Ectodermal cell (in vitro differentiated cells): Measurements from ENCODE around the gene SYTL4.

Experiments used
- H3K27ac ChIP-seq: 2 replicates; pipeline ENCODE4 v1.7.0; 2013; ENCODE audit warnings: mild to moderate bottlenecking, low read depth, low read length; ENCODE audit not compliant: insufficient read depth, poor library complexity, severe bottlenecking
- H3K27me3 ChIP-seq: 2 replicates; pipeline ENCODE4 v1.7.0; 2013; ENCODE audit warnings: mild to moderate bottlenecking, low read length; ENCODE audit not compliant: insufficient read depth, control insufficient read depth, poor library complexity, severe bottlenecking
- H3K36me3 ChIP-seq: one replicate; pipeline ENCODE4 v1.7.0; 2013; ENCODE audit warnings: low read length; ENCODE audit not compliant: control insufficient read depth, insufficient read depth
- H3K4me1 ChIP-seq: one replicate; pipeline ENCODE4 v1.7.0; 2013; ENCODE audit warnings: low read length; ENCODE audit not compliant: control insufficient read depth, insufficient read depth
- H3K4me3 ChIP-seq: 2 replicates; pipeline ENCODE4 v1.7.0; 2013; ENCODE audit warnings: low read depth, low read length, control low read depth; ENCODE audit not compliant: insufficient read depth
- H3K9me3 ChIP-seq: 2 replicates; pipeline ENCODE4 v1.7.0; 2013; ENCODE audit warnings: mild to moderate bottlenecking, low read length, moderate library complexity; ENCODE audit not compliant: control insufficient read depth
- WGBS, 2 experiments: methylation state at CpG; one replicate each; pipeline ENCODE4 v1.1.7; 2013; ENCODE audit warnings: missing lambda C conversion rate in 2 of 2; 5-methylcytosine and 5-hydroxymethylcytosine counted together

SYTL4 gene

GRCh38 chrX:100677611-100678181 lies 54.2 kb downstream of the SYTL4 start:
- H3K27ac ChIP-seq: no peak overlapping the region
- no peaks in the 10 kb centered on the region for H3K27me3 ChIP-seq
- WGBS, 2 experiments: 79 to 91% methylated on average over 5 of the region's 5 CpGs
- no peaks in the 10 kb centered on the region for H3K4me1 ChIP-seq
- no peaks in the 10 kb centered on the region for H3K9me3 ChIP-seq
- H3K36me3 ChIP-seq: no peaks in the 10 kb centered on the region
- no peak overlapping the region for H3K4me3 ChIP-seq

DNA sequence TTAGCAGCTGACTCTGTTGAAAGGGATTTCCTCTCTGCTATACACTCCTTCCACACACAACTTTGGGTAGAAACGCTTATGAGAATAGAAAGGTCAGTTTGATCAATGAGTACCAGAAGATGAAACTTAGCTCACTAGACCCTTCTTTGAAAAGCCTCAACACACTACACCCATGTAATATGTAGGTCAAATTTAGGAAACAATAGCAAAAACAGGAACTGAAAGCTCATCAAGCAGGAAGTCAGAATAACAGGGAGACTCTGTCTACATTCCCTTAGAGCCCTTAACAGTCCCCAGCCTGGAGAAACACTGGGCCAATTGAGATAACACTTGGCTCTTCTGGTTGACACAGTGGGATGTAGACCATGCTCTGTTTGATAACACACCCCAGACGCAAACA lies 57.2 kb downstream of the SYTL4 start:
- no peaks in the 10 kb centered on the region for H3K27me3 ChIP-seq
- H3K4me3 ChIP-seq: no peak overlapping the region
- H3K36me3 ChIP-seq: no peaks in the 10 kb centered on the region
- no peak overlapping the region for H3K27ac ChIP-seq
- H3K9me3 ChIP-seq: no peaks in the 10 kb centered on the region
- WGBS, 2 experiments: 100% methylated on average over 2 of the region's 2 CpGs
- H3K4me1 ChIP-seq: no peaks in the 10 kb centered on the region

- no peaks in the 10 kb centered on the region for H3K9me3 ChIP-seq
- H3K27ac ChIP-seq: no peak overlapping the region
- no peaks in the 10 kb centered on the region for H3K27me3 ChIP-seq
- no peaks in the 10 kb centered on the region for H3K36me3 ChIP-seq
- 86 to 90% methylated on average over 1 to 2 of the region's 3 CpGs for WGBS, 2 experiments
- no peak overlapping the region for H3K4me3 ChIP-seq
- H3K4me1 ChIP-seq: no peaks in the 10 kb centered on the region
Measured at GRCh38 chrX:100673397-100673953, 58.4 kb downstream of the SYTL4 start.

GRCh38 chrX:100672966-100673365 lies 59.0 kb downstream of the SYTL4 start:
- Histone ChIP-seq H3K4me1 (no peaks in the 10 kb centered on the region), H3K9me3 (no peaks in the 10 kb centered on the region), H3K36me3 (no peaks in the 10 kb centered on the region), H3K27ac (no peak overlapping the region), H3K4me3 (no peak overlapping the region), H3K27me3 (no peaks in the 10 kb centered on the region)
- WGBS, 2 experiments: 85 to 87% methylated on average over 3 of the region's 3 CpGs

GRCh38 chrX:100663642-100664041 lies 68.3 kb downstream of the SYTL4 start:
- Histone ChIP-seq H3K4me1 (no peaks in the 10 kb centered on the region), H3K27ac (no peak overlapping the region), H3K4me3 (no peak overlapping the region), H3K36me3 (no peaks in the 10 kb centered on the region), H3K9me3 (no peaks in the 10 kb centered on the region), H3K27me3 (no peaks in the 10 kb centered on the region)
- 69 to 86% methylated on average over 2 of the region's 2 CpGs for WGBS, 2 experiments

GRCh38 chrX:100662796-100663195 lies 69.1 kb downstream of the SYTL4 start:
- 91 to 93% methylated on average over 4 of the region's 4 CpGs for WGBS, 2 experiments
- Histone ChIP-seq H3K27ac (no peak overlapping the region), H3K27me3 (no peaks in the 10 kb centered on the region), H3K36me3 (no peaks in the 10 kb centered on the region), H3K9me3 (no peaks in the 10 kb centered on the region), H3K4me3 (no peak overlapping the region), H3K4me1 (no peaks in the 10 kb centered on the region)

DNA sequence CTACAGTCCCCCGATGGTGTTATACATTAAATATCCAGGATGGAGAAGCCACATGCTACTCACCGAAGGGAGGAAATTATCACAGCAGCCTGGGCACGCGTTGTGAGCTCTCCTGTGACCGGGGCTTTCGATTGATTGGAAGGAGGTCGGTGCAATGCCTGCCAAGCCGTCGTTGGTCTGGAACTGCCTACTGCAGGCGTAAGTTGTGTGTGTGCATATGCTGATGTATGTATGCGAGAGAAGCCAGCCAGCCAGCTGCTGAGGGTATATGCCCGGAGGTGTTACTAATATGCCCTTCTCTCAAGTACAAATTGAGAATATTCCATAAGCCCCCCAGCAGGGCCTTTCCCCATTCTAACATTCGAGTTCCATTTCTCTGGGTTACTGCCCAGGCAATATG lies 69.8 kb downstream of the SYTL4 start:
- Histone ChIP-seq H3K4me3 (no peak overlapping the region), H3K36me3 (no peaks in the 10 kb centered on the region), H3K9me3 (no peaks in the 10 kb centered on the region), H3K27me3 (no peaks in the 10 kb centered on the region), H3K27ac (no peak overlapping the region), H3K4me1 (no peaks in the 10 kb centered on the region)
- 92 to 97% methylated on average over 13 of the region's 13 CpGs for WGBS, 2 experiments

- WGBS, 2 experiments: 95 to 100% methylated on average over 2 to 4 of the region's 4 CpGs
- Histone ChIP-seq H3K36me3 (no peaks in the 10 kb centered on the region), H3K27ac (no peak overlapping the region), H3K4me1 (no peaks in the 10 kb centered on the region), H3K9me3 (no peaks in the 10 kb centered on the region), H3K4me3 (no peak overlapping the region), H3K27me3 (no peaks in the 10 kb centered on the region)
Measured at GRCh38 chrX:100659431-100660137, 72.3 kb downstream of the SYTL4 start.

GRCh38 chrX:100658941-100659381 lies 73.0 kb downstream of the SYTL4 start:
- Histone ChIP-seq H3K27me3 (no peaks in the 10 kb centered on the region), H3K27ac (no peak overlapping the region), H3K4me1 (no peaks in the 10 kb centered on the region), H3K9me3 (no peaks in the 10 kb centered on the region), H3K36me3 (no peaks in the 10 kb centered on the region), H3K4me3 (no peak overlapping the region)
- 89 to 94% methylated on average over 3 of the region's 3 CpGs for WGBS, 2 experiments

GRCh38 chrX:100654261-100654660 lies 77.7 kb downstream of the SYTL4 start:
- H3K9me3 ChIP-seq: no peaks in the 10 kb centered on the region
- no peaks in the 10 kb centered on the region for H3K36me3 ChIP-seq
- H3K4me3 ChIP-seq: no peak overlapping the region
- no peaks in the 10 kb centered on the region for H3K4me1 ChIP-seq
- H3K27ac ChIP-seq: no peak overlapping the region
- H3K27me3 ChIP-seq: no peaks in the 10 kb centered on the region
- 39 to 51% methylated on average over 3 of the region's 3 CpGs for WGBS, 2 experiments
